ENCODE data around the gene DPH3.

DNA sequence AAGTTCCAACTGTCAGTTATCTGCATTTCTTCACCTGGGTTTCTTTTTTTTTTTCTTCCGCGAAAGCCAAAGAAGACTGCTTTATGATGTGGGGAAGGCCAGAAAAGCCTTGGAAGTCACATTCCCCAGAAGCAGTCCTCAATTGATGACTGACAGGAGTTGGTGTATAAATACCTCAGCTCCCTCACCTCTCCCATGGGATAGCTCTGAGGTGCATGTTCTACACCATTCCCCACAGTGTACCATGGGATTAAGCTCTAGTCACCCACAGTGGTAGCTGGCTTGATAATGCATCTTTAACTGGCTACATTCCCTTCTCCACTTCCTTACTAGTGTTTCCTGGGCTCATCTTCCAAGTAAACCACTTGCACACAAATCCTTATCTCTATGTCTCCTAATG, 30.5 kb downstream of the DPH3 start:
- TF ChIP-seq, protein P1, sequence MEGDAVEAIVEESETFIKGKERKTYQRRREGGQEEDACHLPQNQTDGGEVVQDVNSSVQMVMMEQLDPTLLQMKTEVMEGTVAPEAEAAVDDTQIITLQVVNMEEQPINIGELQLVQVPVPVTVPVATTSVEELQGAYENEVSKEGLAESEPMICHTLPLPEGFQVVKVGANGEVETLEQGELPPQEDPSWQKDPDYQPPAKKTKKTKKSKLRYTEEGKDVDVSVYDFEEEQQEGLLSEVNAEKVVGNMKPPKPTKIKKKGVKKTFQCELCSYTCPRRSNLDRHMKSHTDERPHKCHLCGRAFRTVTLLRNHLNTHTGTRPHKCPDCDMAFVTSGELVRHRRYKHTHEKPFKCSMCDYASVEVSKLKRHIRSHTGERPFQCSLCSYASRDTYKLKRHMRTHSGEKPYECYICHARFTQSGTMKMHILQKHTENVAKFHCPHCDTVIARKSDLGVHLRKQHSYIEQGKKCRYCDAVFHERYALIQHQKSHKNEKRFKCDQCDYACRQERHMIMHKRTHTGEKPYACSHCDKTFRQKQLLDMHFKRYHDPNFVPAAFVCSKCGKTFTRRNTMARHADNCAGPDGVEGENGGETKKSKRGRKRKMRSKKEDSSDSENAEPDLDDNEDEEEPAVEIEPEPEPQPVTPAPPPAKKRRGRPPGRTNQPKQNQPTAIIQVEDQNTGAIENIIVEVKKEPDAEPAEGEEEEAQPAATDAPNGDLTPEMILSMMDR (IDR thresholded peaks at IDR 0.05), result no peak
- TF ChIP-seq POLR2A (IDR thresholded peaks at IDR 0.05), result no peak
